Stimulated activated CD4-positive, alpha-beta T cell treated with anti-CD3 and anti-CD28 coated beads, TNF-alpha, amount 100 ng/mL, for 24 hours (primary cell): Measurements from ENCODE around the gene SYF2.
"Not testable (repeated sequence)": the region's sequence is repeated elsewhere in the genome, so short reads cannot be mapped to it uniquely, and the experiment has no call there.

Source experiments
- DNase-seq, 3 experiments: peaks; one replicate each; pipeline ENCODE4 v3.0.0-alpha.2; 2020; ENCODE audit warnings: low read depth in 3 of 3

SYF2 gene

GRCh38 chr1:25206201-25206600 is 26.1 kb downstream of the SYF2 start:
- DNase-seq = no peak

GRCh38 chr1:25205786-25206185 is 26.5 kb downstream of the SYF2 start:
- no peak for DNase-seq

- DNase-seq = no peak
Observed at GRCh38 chr1:25204797-25205480, 27.4 kb downstream of the SYF2 start.

GRCh38 chr1:25201006-25201405 is 31.3 kb downstream of the SYF2 start:
- DNase-seq = no peak

GRCh38 chr1:25199819-25200620 is 32.3 kb downstream of the SYF2 start:
- no peak for DNase-seq

- DNase-seq = no peak
Observed at GRCh38 chr1:25198663-25199252, 33.5 kb downstream of the SYF2 start.

GRCh38 chr1:25197982-25198662 is 34.2 kb downstream of the SYF2 start:
- no peak for DNase-seq

- DNase-seq = no peak
Observed at GRCh38 chr1:25197235-25197975, 34.9 kb downstream of the SYF2 start.

- no peak for DNase-seq
Observed at GRCh38 chr1:25196830-25197229, 35.5 kb downstream of the SYF2 start.

- DNase-seq = no peak
Observed at GRCh38 chr1:25195835-25196234, 36.5 kb downstream of the SYF2 start.

- no peak for DNase-seq
Observed at GRCh38 chr1:25194572-25195020, 37.7 kb downstream of the SYF2 start.

- DNase-seq = no peak
Observed at GRCh38 chr1:25194054-25194453, 38.2 kb downstream of the SYF2 start.

- DNase-seq = no peak
Observed at GRCh38 chr1:25193229-25193628, 39.1 kb downstream of the SYF2 start.

GRCh38 chr1:25192154-25192553 is 40.1 kb downstream of the SYF2 start:
- no peak for DNase-seq

GRCh38 chr1:25190260-25190659 is 42.0 kb downstream of the SYF2 start:
- DNase-seq = no peak

- DNase-seq = not testable (repeated sequence)
Observed at GRCh38 chr1:25187904-25188303, 44.4 kb downstream of the SYF2 start.

- no peak for DNase-seq
Observed at GRCh38 chr1:25187077-25187476, 45.2 kb downstream of the SYF2 start.

- no peak for DNase-seq
Observed at GRCh38 chr1:25186161-25187007, 45.9 kb downstream of the SYF2 start.

GRCh38 chr1:25185409-25186160 is 46.7 kb downstream of the SYF2 start:
- DNase-seq = no peak
